HepG2 (cell line): ENCODE data around the gene MIEF1. TPM values are rescaled to one million over a fixed set of nuclear protein-coding genes. Genes with fewer than 3 reads are reported as not detected.

Experiments
- ATAC-seq: fragments of 200-7000 bp; cut with Tn5 transposase; 3 replicates; pipeline ENCODE4 v1.9.1; 2020; ENCODE audit warnings: mild to moderate bottlenecking, moderate library complexity
- BruUV-seq: library from RNA; stranded (reverse); fragments of 400-500 nt; replicated peaks from 2 replicates; lab custom pipeline; 2021; lab: Mats Ljungman, UMichigan
- CTCF ChIA-PET: fragments of 300-600 bp; formaldehyde crosslinking; extraction: SDS; loops from one replicate; lab custom pipeline; 2021; ENCODE audit warnings: low total read pairs, inconsistent platforms, low intra/inter-chr PET ratio; lab: Yijun Ruan, JAX
- POLR2A ChIA-PET: fragments of 350-600 bp; sonication (Branson Sonifier 250); formaldehyde crosslinking; loops from one replicate; lab custom pipeline; 2020; ENCODE audit warnings: antibody characterized with exemption, inconsistent platforms; lab: Yijun Ruan, JAX
- DNase-seq: peaks from one replicate; pipeline ENCODE4 v3.0.0-alpha.2; 2015; ENCODE audit warnings: low spot score
- FAIRE-seq: peaks from 3 replicates; lab custom pipeline; 2011; peaks lifted over from hg19 to GRCh38; lab: Jason Lieb, UNC
- H2AFZ ChIP-seq: one replicate; pipeline ENCODE4 v1.6.1; 2011; ENCODE audit warnings: low read length, inconsistent platforms
- H3K27ac ChIP-seq: fragments of 300-600 bp; 3 replicates; pipeline ENCODE4 v1.8.0; 2011; ENCODE audit warnings: mixed run types, mild to moderate bottlenecking, mixed read lengths, low read length, inconsistent platforms; ENCODE audit not compliant: insufficient read depth; ENCODE audit errors: extremely low read length
- H3K27me3 ChIP-seq, 2 experiments: fragments of 200-600 bp in 1 of 2; 2 replicates in 1 of 2; 3 replicates in 1 of 2; pipeline versions ENCODE4 v1.6.0 to v1.8.0; 2011; ENCODE audit warnings: low read length in 2 of 2, mild to moderate bottlenecking in 2 of 2, moderate library complexity in 2 of 2, inconsistent platforms in 1 of 2; ENCODE audit not compliant: insufficient read depth in 2 of 2, control insufficient read depth in 1 of 2
- H3K36me3 ChIP-seq, 2 experiments: fragments of 200-600 bp in 1 of 2; replicated peaks in 1 of 2; 2 replicates in 1 of 2; 3 replicates in 1 of 2; pipeline versions ENCODE4 v1.5.1 to v1.8.0; 2011; ENCODE audit warnings: low read length in 2 of 2, inconsistent platforms in 1 of 2; ENCODE audit not compliant: insufficient read depth in 2 of 2, control insufficient read depth in 1 of 2
- H3K4me1 ChIP-seq: 2 replicates; pipeline ENCODE4 v1.5.1; 2012; ENCODE audit warnings: low read length, inconsistent platforms; ENCODE audit not compliant: insufficient read depth
- H3K4me2 ChIP-seq: 2 replicates; pipeline ENCODE4 v1.6.0; 2011; ENCODE audit warnings: low read depth, low read length, inconsistent platforms
- H3K4me3 ChIP-seq, 3 experiments: fragments of 200-600 bp in 1 of 3; sonication (generic), shearing (Covaris generic) in 1 of 3; replicated peaks in 1 of 3; 2 replicates each; pipeline ENCODE4 v1.5.1; 2011 to 2016; ENCODE audit warnings: low read length in 3 of 3, inconsistent platforms in 2 of 3, low read depth in 2 of 3, mild to moderate bottlenecking in 2 of 3, control low read depth in 1 of 3, mixed read lengths in 1 of 3; ENCODE audit not compliant: insufficient read depth in 1 of 3
- H3K79me2 ChIP-seq: one replicate; pipeline ENCODE4 v1.6.1; 2011; ENCODE audit warnings: low read length, inconsistent platforms; ENCODE audit not compliant: insufficient read depth
- H3K9ac ChIP-seq: 2 replicates; pipeline ENCODE4 v1.6.0; 2011; ENCODE audit warnings: mild to moderate bottlenecking, low read depth, low read length, inconsistent platforms; ENCODE audit not compliant: insufficient read depth
- H3K9me3 ChIP-seq: 2 replicates; pipeline ENCODE4 v1.5.1; 2012; ENCODE audit warnings: mild to moderate bottlenecking, low read length
- H4K20me1 ChIP-seq: 2 replicates; pipeline ENCODE4 v1.6.0; 2011; ENCODE audit warnings: inconsistent platforms, mild to moderate bottlenecking, low read length, moderate library complexity; ENCODE audit not compliant: insufficient read depth
- BATF2 ChIP-seq: sonication (generic); formaldehyde crosslinking; IDR thresholded peaks from 2 replicates; pipeline ENCODE4 v1.8.0; 2022; ENCODE audit warnings: mild to moderate bottlenecking, missing genetic modification reagents, moderate library complexity
- BRF2 ChIP-seq: sonication (generic); formaldehyde crosslinking; IDR thresholded peaks from 2 replicates; pipeline ENCODE4 v1.8.1; 2022; ENCODE audit warnings: mild to moderate bottlenecking, missing genetic modification reagents
- CREBL2 ChIP-seq: sonication (generic); formaldehyde crosslinking; IDR thresholded peaks from 2 replicates; pipeline ENCODE4 v1.8.1; 2023; ENCODE audit warnings: missing genetic modification reagents, mild to moderate bottlenecking, borderline replicate concordance
- MZF1 ChIP-seq: sonication (generic); formaldehyde crosslinking; IDR thresholded peaks from 2 replicates; pipeline ENCODE4 v1.8.1; 2023; ENCODE audit warnings: mild to moderate bottlenecking, missing genetic modification reagents, borderline replicate concordance
- NFATC3 ChIP-seq: sonication (generic); formaldehyde crosslinking; IDR thresholded peaks from 2 replicates; pipeline ENCODE4 v1.5.1; 2020; ENCODE audit warnings: mild to moderate bottlenecking, missing genetic modification reagents
- TAF1 ChIP-seq: sonication (generic); formaldehyde crosslinking; IDR thresholded peaks from 2 replicates; pipeline ENCODE4 v1.4.0; 2020; ENCODE audit warnings: missing genetic modification reagents
- TEAD2 ChIP-seq: sonication (generic); formaldehyde crosslinking; IDR thresholded peaks from 2 replicates; pipeline ENCODE4 v1.9.0; 2021; ENCODE audit warnings: missing genetic modification reagents
- ZBTB25 ChIP-seq: IDR thresholded peaks from 2 replicates; pipeline ENCODE4 v1.6.1; 2018; ENCODE audit warnings: missing genetic modification reagents
- ZBTB40 ChIP-seq, 2 experiments: fragments of 450-650 bp in 1 of 2; sonication (generic) in 1 of 2; formaldehyde crosslinking in 1 of 2; IDR thresholded peaks; 2 replicates each; pipeline versions ENCODE4 v1.6.1 to v1.8.0; 2016 to 2022; ENCODE audit warnings: antibody characterized with exemption in 1 of 2, mild to moderate bottlenecking in 1 of 2, missing genetic modification reagents in 1 of 2
- ZNF296 ChIP-seq: sonication (generic); formaldehyde crosslinking; conservative IDR thresholded peaks from 2 replicates; pipeline ENCODE4 v1.5.0; 2020; ENCODE audit warnings: mild to moderate bottlenecking, missing genetic modification reagents
- ZNF335 ChIP-seq: sonication (generic); formaldehyde crosslinking; IDR thresholded peaks from 2 replicates; pipeline ENCODE4 v1.4.0; 2020; ENCODE audit warnings: missing genetic modification reagents
- ZNF567 ChIP-seq: sonication (generic); formaldehyde crosslinking; IDR thresholded peaks from 2 replicates; pipeline ENCODE4 v1.8.1; 2023; ENCODE audit warnings: mild to moderate bottlenecking, missing genetic modification reagents, borderline replicate concordance
- ZNF598 ChIP-seq: sonication (generic); formaldehyde crosslinking; IDR thresholded peaks from 2 replicates; pipeline ENCODE4 v1.5.1; 2020; ENCODE audit warnings: mild to moderate bottlenecking, missing genetic modification reagents, borderline replicate concordance
- WGBS: methylation state at CpG from one replicate; pipeline ENCODE4 v1.1.6; 2017; ENCODE audit warnings: low lambda C conversion rate; 5-methylcytosine and 5-hydroxymethylcytosine counted together
- in situ Hi-C: cut with HindIII; loops from 2 replicates; pipeline ENCODE4 v1.10.0; 2017; ENCODE audit warnings: low pct_unique_long_range_greater_than_20kb; ENCODE audit not compliant: extremely low pct_ligation_motif_present
- intact Hi-C: fragments of 100-400 bp; cut with micrococcal nuclease; formaldehyde crosslinking; loops from one replicate; pipeline ENCODE4 v1.10.0; 2022; ENCODE audit not compliant: unreplicated experiment
- polyA plus RNA-seq, 8 experiments: library from polyadenylated mRNA; depleted of rRNA in 3 of 8; stranded (reverse) in 7 of 8; unstranded in 1 of 8; fragments of >200 nt; fragmentation: Illumina TruSeq in 4 of 8; extraction: Trizol in 4 of 8; gene quantifications; 2 replicates each; pipeline versions ENCODE4 v1.2.1 to v1.2.3, GENCODE V29; 2011 to 2016; ENCODE audit warnings: low read depth in 4 of 8, missing spikeins in 1 of 8, mixed read lengths in 1 of 8; ENCODE audit not compliant: insufficient read depth in 1 of 8
- total RNA-seq, 5 experiments: library from RNA; depleted of rRNA; stranded (reverse); fragments of >200 nt; fragmentation: Illumina TruSeq; extraction: Trizol; gene quantifications; 2 replicates each; pipeline ENCODE4 v1.2.3, GENCODE V29; 2016; ENCODE audit warnings: low read depth in 1 of 5

The MIEF1 gene
- total and polyA plus RNA-seq, 2 of the 13 experiments (the other 11 are each of a cell fraction or from before 2014, with no cell fraction given), result 21.7 to 34.8 TPM

- H3K27ac ChIP-seq, result no peak overlapping the region
- FAIRE-seq, result no peak
- H3K9ac ChIP-seq, result no peak overlapping the region
- WGBS, result 6% methylated on average over 4 of the region's 6 CpGs
- in situ Hi-C loops (no loop called here), intact Hi-C loops (no loop called here)
- H3K4me3 ChIP-seq, result no peak overlapping the region
- H2AFZ ChIP-seq, result no peak overlapping the region
- no peaks in the 10 kb centered on the region for H4K20me1 ChIP-seq
- no peak for ATAC-seq
- no peak for DNase-seq
- POLR2A ChIA-PET, result no interaction called here
- peaks cover 0 to 2% of the 10 kb centered on the region in 2 experiments; a peak in 1 of 5 replicates for H3K27me3 ChIP-seq
- H3K36me3 ChIP-seq, result no peaks in the 10 kb centered on the region
- no peaks in the 10 kb centered on the region for H3K9me3 ChIP-seq
- CTCF ChIA-PET, result no interaction called here
- H3K79me2 ChIP-seq, result no peaks in the 10 kb centered on the region
- no peak overlapping the region for H3K4me2 ChIP-seq
- BruUV-seq, result no TSS peak
- peaks cover 33% of the 10 kb centered on the region for H3K4me1 ChIP-seq
- no peak for TF ChIP-seq ZNF567 (CRISPR knock-in tag)
- no peak for TF ChIP-seq BRF2
- TF ChIP-seq MZF1 (CRISPR knock-in tag), result no peak
- TF ChIP-seq ZNF296, result no peak
- TF ChIP-seq CREBL2 (CRISPR knock-in tag), result no peak
- no peak for TF ChIP-seq ZNF335 (CRISPR knock-in tag)
- TF ChIP-seq TEAD2 (CRISPR knock-in tag), result no peak
- TF ChIP-seq BATF2 (CRISPR knock-in tag), result no peak
- no peak for TF ChIP-seq TAF1 (CRISPR knock-in tag)
- TF ChIP-seq ZNF598 (CRISPR knock-in tag), result no peak
- no peak for TF ChIP-seq NFATC3 (CRISPR knock-in tag)
- TF ChIP-seq ZBTB40 (IDR thresholded peaks at IDR 0.05), result no peak
- no peak for TF ChIP-seq ZBTB40 (CRISPR knock-in tag; IDR thresholded peaks at IDR 0.05)
- TF ChIP-seq ZBTB25, result no peak
Measured at GRCh38 chr22:39491696-39492095, 10.4 kb upstream of the MIEF1 start.
